Kidney epithelial cell (primary cell): Measurements from ENCODE around the gene HS3ST3A1. TPM values are rescaled to one million over a fixed set of nuclear protein-coding genes. Genes with fewer than 3 reads are reported as not detected.

Experiments used
- DNase-seq: peaks from one replicate; pipeline ENCODE4 v3.0.0-alpha.2; 2010; ENCODE audit warnings: low read depth
- H3K27me3 ChIP-seq: 2 replicates; pipeline ENCODE4 v1.6.0; 2011; ENCODE audit warnings: low read length; ENCODE audit not compliant: control insufficient read depth, insufficient read depth
- H3K36me3 ChIP-seq: 2 replicates; pipeline ENCODE4 v1.5.1; 2011; ENCODE audit warnings: low read length; ENCODE audit not compliant: control insufficient read depth, insufficient read depth
- H3K4me3 ChIP-seq: 2 replicates; pipeline ENCODE4 v1.5.1; 2011; ENCODE audit warnings: low read depth, mild to moderate bottlenecking, control low read depth, low read length
- total RNA-seq: library from RNA; depleted of rRNA; stranded (reverse); fragments of >200 nt; gene quantifications from 2 replicates; pipeline ENCODE4 v1.2.3, GENCODE V29; 2015
- TF ChIP-seq, protein P1 (sequence below): IDR thresholded peaks from 2 replicates; pipeline ENCODE4 v1.5.1; 2011; ENCODE audit warnings: mild to moderate bottlenecking, moderate library complexity, low read length, control low read depth, inconsistent platforms; ENCODE audit not compliant: insufficient read depth, poor library complexity, severe bottlenecking

HS3ST3A1 gene
- total RNA-seq, result 37.5 and 38.4 TPM in 2 replicates

DNA sequence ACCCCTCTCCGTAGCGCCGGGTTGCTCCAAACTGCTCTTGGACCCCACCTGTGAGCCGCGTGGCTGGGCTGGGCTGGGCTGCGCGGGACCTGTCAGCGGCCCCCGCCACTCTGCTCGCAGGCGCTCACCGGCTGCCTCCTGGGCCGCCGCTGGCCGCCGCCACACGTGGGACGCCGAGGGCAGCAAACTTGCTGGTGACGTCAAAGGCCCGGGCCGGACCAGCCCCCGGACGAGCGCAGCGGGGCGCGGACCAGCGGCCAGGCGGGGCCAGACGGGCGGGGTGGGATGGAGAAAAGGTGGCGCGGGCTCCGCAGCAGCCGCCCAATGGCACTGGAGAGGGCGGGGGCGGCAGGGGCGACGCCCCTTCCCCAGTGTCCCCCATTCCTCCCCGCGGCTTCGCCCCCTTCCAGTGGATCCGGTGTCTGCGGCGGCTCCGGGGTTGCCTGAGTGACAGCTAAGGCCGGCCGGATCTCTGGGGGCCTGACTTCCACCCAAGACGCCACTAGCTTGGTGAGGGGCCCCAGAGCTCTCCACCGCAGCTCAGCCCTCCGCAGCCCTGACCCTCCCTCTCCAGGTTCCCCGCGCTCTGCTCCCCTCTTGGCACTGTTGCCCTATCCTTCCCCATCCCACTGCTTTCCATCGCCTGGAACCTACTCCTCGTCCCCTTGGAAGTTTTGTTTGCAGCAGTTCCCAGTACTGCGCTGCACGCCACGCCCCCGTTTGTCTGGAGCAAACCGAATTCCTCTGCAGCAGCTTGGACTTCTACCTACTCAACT lies at the start of gene HS3ST3A1:
Gene HS3ST3A1 (minus strand): TSS at position 154 of the 776 bp plus-strand sequence. CDS start 800 bp downstream, outside the sequence.
- DNase-seq, result peak; percentile 63
- TF ChIP-seq, protein P1, sequence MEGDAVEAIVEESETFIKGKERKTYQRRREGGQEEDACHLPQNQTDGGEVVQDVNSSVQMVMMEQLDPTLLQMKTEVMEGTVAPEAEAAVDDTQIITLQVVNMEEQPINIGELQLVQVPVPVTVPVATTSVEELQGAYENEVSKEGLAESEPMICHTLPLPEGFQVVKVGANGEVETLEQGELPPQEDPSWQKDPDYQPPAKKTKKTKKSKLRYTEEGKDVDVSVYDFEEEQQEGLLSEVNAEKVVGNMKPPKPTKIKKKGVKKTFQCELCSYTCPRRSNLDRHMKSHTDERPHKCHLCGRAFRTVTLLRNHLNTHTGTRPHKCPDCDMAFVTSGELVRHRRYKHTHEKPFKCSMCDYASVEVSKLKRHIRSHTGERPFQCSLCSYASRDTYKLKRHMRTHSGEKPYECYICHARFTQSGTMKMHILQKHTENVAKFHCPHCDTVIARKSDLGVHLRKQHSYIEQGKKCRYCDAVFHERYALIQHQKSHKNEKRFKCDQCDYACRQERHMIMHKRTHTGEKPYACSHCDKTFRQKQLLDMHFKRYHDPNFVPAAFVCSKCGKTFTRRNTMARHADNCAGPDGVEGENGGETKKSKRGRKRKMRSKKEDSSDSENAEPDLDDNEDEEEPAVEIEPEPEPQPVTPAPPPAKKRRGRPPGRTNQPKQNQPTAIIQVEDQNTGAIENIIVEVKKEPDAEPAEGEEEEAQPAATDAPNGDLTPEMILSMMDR, result no peak
- Histone ChIP-seq H3K27me3 (no peaks in the 10 kb centered on the region), H3K36me3 (no peaks in the 10 kb centered on the region), H3K4me3 (peak within 1 kb of the TSS; percentile 56)

- no peak for DNase-seq
- TF ChIP-seq, protein P1, result no peak
- H3K27me3 ChIP-seq, result no peaks in the 10 kb centered on the region
- H3K4me3 ChIP-seq, result no peak overlapping the region
- H3K36me3 ChIP-seq, result no peaks in the 10 kb centered on the region
Measured at GRCh38 chr17:13650096-13650675, 48.5 kb upstream of the HS3ST3A1 start.

- no peaks in the 10 kb centered on the region for H3K36me3 ChIP-seq
- no peak for DNase-seq
- no peak overlapping the region for H3K4me3 ChIP-seq
- TF ChIP-seq, protein P1, result no peak
- H3K27me3 ChIP-seq, result no peaks in the 10 kb centered on the region
Measured at GRCh38 chr17:13647543-13648021, 45.9 kb upstream of the HS3ST3A1 start.

DNA sequence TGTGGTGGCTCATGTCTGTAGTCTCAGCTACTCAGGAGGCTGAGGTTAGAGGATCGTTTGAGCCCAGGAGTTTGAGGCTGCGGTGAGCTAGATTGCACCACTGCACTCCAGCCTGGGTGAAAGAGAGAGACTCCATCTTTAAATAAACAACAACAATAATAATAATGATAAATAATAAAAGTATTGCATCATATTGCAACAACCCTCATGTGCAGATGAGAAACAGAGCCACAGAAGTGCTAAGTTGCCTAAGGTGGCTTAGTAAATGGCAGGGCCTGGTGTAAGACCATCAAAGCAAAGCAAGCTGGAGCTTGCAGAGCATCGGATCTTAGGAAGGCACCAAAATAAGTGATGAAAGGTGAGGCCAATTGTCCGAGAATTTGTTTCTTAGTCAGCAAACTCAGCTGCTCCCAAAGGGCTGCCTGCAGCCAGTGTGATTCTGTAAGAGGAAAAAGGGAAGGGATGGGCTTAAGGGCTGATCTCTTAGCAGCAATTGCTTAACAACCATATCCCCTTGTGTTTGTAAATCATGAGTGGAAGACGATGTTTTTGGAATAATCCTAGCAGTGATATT lies 45.3 kb upstream of the HS3ST3A1 start:
- DNase-seq, result no peak
- TF ChIP-seq, protein P1, result no peak
- Histone ChIP-seq H3K27me3 (no peaks in the 10 kb centered on the region), H3K4me3 (no peak overlapping the region), H3K36me3 (no peaks in the 10 kb centered on the region)

DNA sequence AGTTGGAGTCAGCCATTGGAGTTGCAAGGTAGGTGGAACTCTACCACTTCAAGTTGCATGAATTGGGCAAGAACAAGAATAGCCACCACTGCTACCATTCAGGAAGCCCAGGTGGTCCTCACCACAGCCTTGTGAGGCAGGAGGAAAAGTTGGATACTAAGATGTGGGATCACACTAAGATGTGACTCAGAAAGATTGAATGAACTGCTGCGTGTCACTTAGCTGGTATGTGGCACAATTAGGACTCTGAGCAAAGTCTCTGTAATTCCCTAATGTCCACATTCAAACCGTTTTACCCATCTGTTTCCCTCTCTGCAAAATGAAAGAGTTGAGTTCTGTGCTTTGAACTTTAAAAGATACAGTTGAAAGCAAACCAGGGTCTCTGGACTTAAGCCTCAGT lies 44.7 kb upstream of the HS3ST3A1 start:
- Histone ChIP-seq H3K27me3 (no peaks in the 10 kb centered on the region), H3K36me3 (no peaks in the 10 kb centered on the region), H3K4me3 (no peak overlapping the region)
- TF ChIP-seq, protein P1, result no peak
- no peak for DNase-seq
